HCEC 1CT (cell line): ENCODE results near the gene HMG20A.

ENCODE experiments used
- DNase-seq: peaks from one replicate; pipeline ENCODE4 v3.0.0-alpha.2; 2017

Gene HMG20A

DNA sequence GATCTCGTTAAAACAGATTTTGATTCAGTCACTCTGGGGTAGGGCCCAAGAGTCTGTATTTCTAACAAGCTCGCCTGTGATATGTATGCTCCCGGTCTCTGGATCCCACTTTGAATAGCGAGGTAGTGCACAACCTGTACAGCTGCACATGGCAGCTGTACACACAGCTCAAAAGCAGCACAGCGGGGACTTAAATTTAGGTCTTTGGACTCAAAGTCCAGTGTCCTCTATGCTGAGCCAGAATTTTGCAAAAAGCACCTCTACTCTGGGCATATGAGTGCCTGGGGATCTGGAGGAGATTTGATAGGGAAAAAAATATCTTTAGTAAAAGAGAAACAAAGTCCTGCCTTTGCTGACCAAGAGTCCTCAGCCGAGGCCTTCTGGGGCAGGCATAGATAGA, 83.1 kb downstream of the HMG20A start:
- DNase-seq = no peak

DNA sequence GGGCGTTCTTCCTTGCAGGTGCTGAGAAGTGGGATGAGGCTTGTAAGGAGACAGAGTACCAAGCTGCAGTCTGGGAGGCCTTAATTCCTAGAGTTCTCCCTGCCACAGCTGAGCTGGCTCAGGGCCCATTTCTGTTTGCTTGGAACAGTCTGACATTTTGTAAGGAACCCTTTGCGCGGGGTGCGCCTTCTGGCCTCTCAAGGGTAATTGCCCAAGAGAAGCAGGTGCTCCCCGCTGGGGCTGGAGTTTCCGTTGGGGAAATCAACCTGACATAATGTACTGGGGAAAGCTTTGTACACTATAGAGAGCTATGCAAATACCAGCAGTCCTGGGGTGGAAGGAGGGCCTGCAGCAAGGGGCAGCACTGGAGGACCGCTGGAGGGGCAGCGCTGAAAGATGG, 83.6 kb downstream of the HMG20A start:
- DNase-seq = no peak

DNA sequence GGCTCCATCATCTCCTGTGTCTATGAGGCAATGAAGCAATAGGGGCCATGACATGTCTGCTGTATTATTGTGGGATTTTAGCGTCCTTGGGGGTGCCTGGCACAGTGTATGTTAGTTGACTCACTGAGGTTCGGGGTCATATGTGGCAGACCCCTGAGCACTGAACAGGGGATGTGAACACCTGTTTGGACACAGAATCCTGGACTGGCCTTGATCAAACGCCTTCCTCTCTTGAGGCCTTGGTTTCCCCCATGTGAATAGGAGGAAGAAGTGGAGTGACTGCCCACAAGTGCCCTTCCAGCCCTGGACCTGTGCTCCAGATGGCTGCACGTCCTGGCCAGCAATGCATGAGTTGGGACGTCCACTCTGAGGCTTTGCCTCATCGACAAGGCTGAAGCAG, 84.2 kb downstream of the HMG20A start:
- DNase-seq = no peak

DNA sequence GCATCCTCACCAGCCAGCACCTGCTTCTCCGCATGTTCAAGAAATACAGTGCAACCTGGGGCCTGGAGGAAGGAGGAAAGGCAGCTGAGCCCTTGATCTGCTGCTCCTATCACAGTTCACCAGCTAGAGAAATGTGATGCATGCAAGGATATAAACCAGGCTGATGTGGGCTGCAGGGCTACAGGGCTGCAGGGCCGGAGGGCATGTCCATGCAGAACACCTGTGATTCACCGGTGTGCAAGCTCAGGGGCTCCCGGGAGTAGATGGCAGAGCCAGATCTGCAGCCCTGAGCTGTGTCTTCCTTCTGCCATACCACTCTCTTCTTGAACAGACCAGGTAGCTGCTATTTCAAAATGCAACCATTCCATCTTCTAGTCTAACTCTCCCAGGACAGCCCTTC, 84.9 kb downstream of the HMG20A start:
- DNase-seq = no peak

DNA sequence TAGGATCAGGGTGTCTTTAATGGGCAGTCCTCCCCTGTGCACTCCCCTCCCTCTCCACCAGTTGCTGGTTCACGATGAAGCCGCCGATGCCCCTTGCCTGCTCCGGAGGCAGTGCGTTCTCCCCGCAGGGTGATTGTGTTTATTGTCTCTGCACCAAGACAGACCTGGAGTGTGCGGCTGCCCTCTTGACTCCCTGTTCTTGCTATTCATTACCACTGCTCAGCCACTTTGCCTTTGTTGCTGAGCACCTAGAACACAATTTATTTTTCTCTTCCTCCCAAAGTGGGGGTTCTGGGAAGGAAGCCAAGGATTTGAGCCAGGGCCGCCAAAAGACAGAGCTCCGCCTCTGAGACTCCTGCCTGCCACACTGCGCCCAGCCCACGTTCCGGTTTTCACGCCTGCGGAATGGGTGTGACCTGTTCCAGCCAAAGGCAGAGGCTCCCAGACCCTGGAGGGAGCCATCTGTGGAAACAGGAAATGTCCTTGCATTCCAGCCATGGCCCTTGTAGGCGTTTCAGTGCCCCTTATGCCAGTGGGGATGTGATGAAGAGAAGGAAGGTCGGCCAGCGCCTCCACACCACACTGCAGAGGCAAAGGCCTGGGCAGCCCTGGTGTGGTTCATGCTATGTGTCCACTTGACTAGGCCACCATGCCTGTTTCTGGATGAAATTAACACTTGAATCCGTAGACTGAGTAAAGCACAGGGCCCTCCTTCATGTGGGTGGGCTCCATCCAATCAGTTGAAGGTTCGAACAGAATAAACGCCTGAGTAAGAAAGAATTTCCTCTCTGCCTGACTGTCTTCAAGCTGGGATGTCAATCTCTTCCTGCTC, 85.8 kb downstream of the HMG20A start:
- DNase-seq = no peak

- DNase-seq = no peak
Observed at GRCh38 chr15:77507143-77507897, 86.6 kb downstream of the HMG20A start.

DNA sequence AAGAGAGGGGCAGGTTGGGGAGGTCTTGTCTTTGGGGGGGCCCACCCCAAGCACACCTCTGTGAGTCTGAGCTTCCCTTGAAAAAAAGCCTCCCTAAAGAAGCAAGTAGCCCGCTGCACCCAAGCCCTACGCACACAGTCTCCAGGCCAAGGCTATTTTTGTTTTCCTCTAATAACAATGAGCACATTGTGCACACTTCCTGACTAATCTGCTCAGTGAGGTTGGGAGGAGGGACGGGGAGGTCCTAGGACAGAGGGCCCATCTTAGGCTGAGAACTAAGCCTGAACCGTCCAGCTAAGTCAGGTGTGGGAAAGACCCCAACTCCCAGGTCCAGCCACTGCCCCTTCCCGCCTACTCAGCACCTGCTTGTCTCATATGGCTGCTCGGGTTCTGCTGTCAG, 87.2 kb downstream of the HMG20A start:
- no peak for DNase-seq

DNA sequence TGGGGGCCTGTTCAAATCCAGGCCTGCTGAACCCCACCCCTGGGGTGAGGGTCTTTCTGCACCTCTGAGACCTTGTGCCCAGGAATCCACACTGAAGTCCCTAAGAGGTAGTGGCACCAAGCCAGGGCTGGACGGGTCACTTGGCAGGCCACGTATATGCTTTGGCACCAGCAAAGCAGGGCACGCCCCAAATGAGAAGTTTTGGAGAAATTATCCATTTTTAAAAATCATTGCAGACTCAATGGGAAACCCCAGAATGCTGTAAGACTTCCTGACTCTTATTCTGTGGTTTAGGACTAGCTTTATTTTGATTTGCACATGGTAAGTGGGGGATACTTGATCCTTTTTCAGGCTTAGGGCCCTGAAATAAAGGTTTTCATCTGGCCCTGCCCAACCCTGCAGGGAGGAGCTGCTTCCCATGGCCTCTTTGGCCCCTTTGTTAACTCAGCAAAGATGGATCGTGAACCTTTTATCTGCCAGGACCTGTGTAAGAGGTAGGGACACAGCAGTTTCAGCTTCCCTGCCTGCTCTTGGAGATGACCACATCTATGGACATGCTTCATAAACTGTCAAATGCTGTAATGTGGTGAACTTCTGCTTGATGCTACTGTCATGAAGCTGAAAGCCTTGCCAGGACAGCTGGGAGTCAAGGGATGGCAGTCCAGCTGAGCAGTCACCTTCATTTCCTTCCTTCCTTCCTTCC, 88.0 kb downstream of the HMG20A start:
- no peak for DNase-seq

GRCh38 chr15:77510066-77511057, 89.7 kb downstream of the HMG20A start:
- no peak for DNase-seq

GRCh38 chr15:77511869-77512268, 91.2 kb downstream of the HMG20A start:
- no peak for DNase-seq

GRCh38 chr15:77513226-77513625, 92.5 kb downstream of the HMG20A start:
- DNase-seq = no peak

GRCh38 chr15:77514641-77515402, 94.1 kb downstream of the HMG20A start:
- DNase-seq = no peak

GRCh38 chr15:77515613-77516012, 94.9 kb downstream of the HMG20A start:
- no peak for DNase-seq

GRCh38 chr15:77516076-77516475, 95.4 kb downstream of the HMG20A start:
- DNase-seq = no peak

GRCh38 chr15:77516786-77517185, 96.1 kb downstream of the HMG20A start:
- no peak for DNase-seq

- DNase-seq = no peak
Observed at GRCh38 chr15:77517579-77517978, 96.9 kb downstream of the HMG20A start.

GRCh38 chr15:77518458-77518857, 97.8 kb downstream of the HMG20A start:
- DNase-seq = no peak

- DNase-seq = no peak
Observed at GRCh38 chr15:77519540-77519939, 98.9 kb downstream of the HMG20A start.

DNA sequence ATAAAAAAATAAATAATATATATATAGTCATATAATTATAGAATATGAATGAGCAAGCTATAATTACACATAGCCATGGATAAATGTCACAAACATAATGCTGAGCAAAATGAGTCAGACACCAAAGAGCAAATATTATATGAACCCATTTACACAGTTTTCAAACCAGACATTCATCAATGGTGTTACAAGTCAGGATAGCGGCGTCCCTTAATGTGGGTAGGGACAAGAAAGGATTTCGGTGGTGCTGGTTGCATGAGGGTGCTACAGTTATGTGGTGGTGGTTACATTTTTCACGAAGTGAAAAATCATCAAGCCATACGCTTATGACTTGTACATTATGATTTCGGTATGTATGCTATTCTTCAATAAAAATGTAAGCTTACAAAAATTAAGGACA, 100.5 kb downstream of the HMG20A start:
- DNase-seq = no peak

- DNase-seq = no peak
Observed at GRCh38 chr15:77525400-77525811, 104.7 kb downstream of the HMG20A start.

GRCh38 chr15:77525907-77526594, 105.4 kb downstream of the HMG20A start:
- no peak for DNase-seq
